NCI-H2107 (cell line): ENCODE measurements around the gene RNF214.
"Not testable (repeated sequence)": the region's sequence is repeated elsewhere in the genome, so short reads cannot be mapped to it uniquely, and the experiment has no call there.

Source experiments
- DNase-seq: peaks from one replicate; lab custom pipeline; 2025; lab: John Stamatoyannopoulos, UW

Gene RNF214

GRCh38 chr11:117230999-117231841 is 1.3 kb upstream of the RNF214 start:
- no peak for DNase-seq

- DNase-seq: no peak
These were observed 704 bp upstream of the RNF214 start, which contains the start of gene PCSK7 for GRCh38 chr11:117231842-117232091. TSS of gene PCSK7 (minus strand) at chr11:117232073. CDS start at chr11:117229844, 2,229 bp downstream.

- no peak for DNase-seq
These were observed 489 bp downstream of the RNF214 start for GRCh38 chr11:117232911-117233409.

- DNase-seq: no peak
These were observed 5.8 kb downstream of the RNF214 start for GRCh38 chr11:117238221-117238620.

GRCh38 chr11:117239295-117239694 is 6.8 kb downstream of the RNF214 start:
- no peak for DNase-seq

- no peak for DNase-seq
These were observed 15.9 kb downstream of the RNF214 start for GRCh38 chr11:117248341-117248740.

- DNase-seq: no peak
These were observed 17.1 kb downstream of the RNF214 start for GRCh38 chr11:117249571-117249970.

- no peak for DNase-seq
These were observed 19.0 kb downstream of the RNF214 start for GRCh38 chr11:117251506-117251905.

GRCh38 chr11:117255966-117256365 is 23.5 kb downstream of the RNF214 start:
- no peak for DNase-seq

GRCh38 chr11:117256573-117256972 is 24.1 kb downstream of the RNF214 start:
- no peak for DNase-seq

GRCh38 chr11:117258576-117258975 is 26.1 kb downstream of the RNF214 start:
- DNase-seq: no peak

GRCh38 chr11:117259417-117259816 is 26.9 kb downstream of the RNF214 start:
- DNase-seq: no peak

GRCh38 chr11:117264624-117265323 is 32.3 kb downstream of the RNF214 start:
- DNase-seq: not testable (repeated sequence)

GRCh38 chr11:117265745-117266144 is 33.3 kb downstream of the RNF214 start:
- DNase-seq: no peak

- DNase-seq: no peak
These were observed 37.4 kb downstream of the RNF214 start for GRCh38 chr11:117269856-117270255.

- DNase-seq: no peak
These were observed 38.7 kb downstream of the RNF214 start for GRCh38 chr11:117271208-117271607.

GRCh38 chr11:117272175-117272574 is 39.7 kb downstream of the RNF214 start:
- not testable (repeated sequence) for DNase-seq

GRCh38 chr11:117273550-117274289 is 41.2 kb downstream of the RNF214 start:
- DNase-seq: no peak

- DNase-seq: no peak
These were observed 45.9 kb downstream of the RNF214 start for GRCh38 chr11:117278347-117278746.

- no peak for DNase-seq
These were observed 47.4 kb downstream of the RNF214 start for GRCh38 chr11:117279711-117280376.

- no peak for DNase-seq
These were observed 48.7 kb downstream of the RNF214 start for GRCh38 chr11:117281159-117281558.

- DNase-seq: no peak
These were observed 49.4 kb downstream of the RNF214 start for GRCh38 chr11:117281869-117282268.
